Right lobe of liver (tissue), 6 donors: ENCODE measurements around the gene CRYBG3. TPM values are rescaled to one million over a fixed set of nuclear protein-coding genes. Genes with fewer than 3 reads are reported as not detected.

Experiments used
- ATAC-seq, 4 donors: fragments of 200-7000 bp; cut with Tn5 transposase; one replicate each; pipeline ENCODE4 v1.9.1; 2020; ENCODE audit warnings: mild to moderate bottlenecking in 4 of 4, moderate library complexity in 4 of 4
- DNase-seq, 3 donors: peaks; one replicate each; pipeline ENCODE4 v3.0.0-alpha.2; 2020
- H3K27ac ChIP-seq, 3 donors: fragments of 200-600 bp; one replicate each; pipeline ENCODE4 v1.8.0; 2022
- H3K27me3 ChIP-seq, 2 donors: fragments of 200-600 bp; one replicate each; pipeline ENCODE4 v1.8.0; 2022
- H3K36me3 ChIP-seq, 4 donors: fragments of 200-600 bp; sonication (generic) in 1 of 4; one replicate each; pipeline versions ENCODE4 v1.5.1 to v1.8.0; 2017 to 2022; ENCODE audit warnings: control low read depth in 1 of 4
- H3K4me1 ChIP-seq, 4 donors: fragments of 200-600 bp; sonication (generic) in 1 of 4; one replicate each; pipeline versions ENCODE4 v1.5.1 to v1.8.0; 2017 to 2022; ENCODE audit warnings: control low read depth in 1 of 4
- H3K4me3 ChIP-seq, 3 donors: fragments of 200-600 bp; one replicate each; pipeline ENCODE4 v1.8.0; 2022
- H3K9me3 ChIP-seq, 4 donors: fragments of 200-600 bp; sonication (generic) in 1 of 4; one replicate each; pipeline versions ENCODE4 v1.5.1 to v1.8.0; 2017 to 2022; ENCODE audit warnings: control low read depth in 1 of 4
- CTCF ChIP-seq, 4 donors: fragments of 200-600 bp in 3 of 4; fragments of 450-650 bp in 1 of 4; IDR thresholded peaks; one replicate each; pipeline versions ENCODE4 v1.5.1 to v1.8.0; 2016 to 2022; ENCODE audit warnings: antibody characterized with exemption in 4 of 4, mild to moderate bottlenecking in 2 of 4
- POLR2A ChIP-seq: fragments of 450-650 bp; IDR thresholded peaks from one replicate; pipeline ENCODE4 v1.6.1; 2017; ENCODE audit warnings: antibody characterized with exemption, mild to moderate bottlenecking
- WGBS: methylation state at CpG from one replicate; pipeline ENCODE4 v1.1.6; 2018; ENCODE audit warnings: low coverage, low lambda C conversion rate; ENCODE audit not compliant: insufficient coverage; ENCODE audit errors: missing lambda C conversion rate; 5-methylcytosine and 5-hydroxymethylcytosine counted together
- intact Hi-C, 2 donors: fragments of 100-400 bp; cut with DNase I; formaldehyde crosslinking; loops; one replicate each; pipeline versions ENCODE4 v1.11.2 to v1.14.1; 2022
- long read RNA-seq: library from polyadenylated mRNA; unstranded; transcript quantifications from one replicate; pipeline ENCODE4 v2.0.0, GENCODE V29; 2019
- total RNA-seq, 6 experiments: library from RNA; depleted of rRNA in 2 of 6; stranded (reverse); fragments of >200 nt in 2 of 6; fragmentation: NEBNext Ultra II Directional in 3 of 6; extraction: Animal tissue kit (Norgen Biotek cat#: 25700) in 3 of 6; gene quantifications; one replicate each; pipeline versions ENCODE4 v1.1.0 to v1.2.4, GENCODE V29; 2016 to 2023
- donor health status: DM: no; HTN: yes; CAD: no.
- donor health status: DM: no; HTN: no; CAD: no.
- donor health status: DM: no; HTN: no; CAD: no.
- donor health status: DM: no; HTN: yes; CAD: no.
- donor health status: DM: no; HTN: yes; CAD: no.

CRYBG3 gene
- 10 to 100 TPM in 1 of 6 experiments, 1 to 10 TPM in 5; 4.7 to 10.2 (median 5.0) TPM for total RNA-seq
- long read RNA-seq, partial matches to known transcripts, result 1 of 1 reads
- long read RNA-seq, other reads (novel, unspliced or antisense), result 0 of 1 reads

- intact Hi-C loops, result no loop called here
- peak; percentile 80 for TF ChIP-seq POLR2A
- peak in 3 of 4 donors; percentile 35 to 38 (median 38) for TF ChIP-seq CTCF (IDR thresholded peaks at IDR 0.05)
- Histone ChIP-seq H3K4me1 (no peaks in the 10 kb centered on the region), H3K27ac (peak within 1 kb of the TSS; percentile 73 to 88 (median 78)), H3K27me3 (no peaks in the 10 kb centered on the region), H3K4me3 (peak within 1 kb of the TSS; percentile 83 to 95 (median 86)), H3K9me3 (no peaks in the 10 kb centered on the region), H3K36me3 (no peaks in the 10 kb centered on the region)
- whole genome bisulfite sequencing, result 0% methylated on average over 21 of the region's 66 CpGs
- DNase-seq (peak; percentile 87 to 92 (median 90)), ATAC-seq (peak; percentile 97 to 99 (median 98))
These were observed at the start of gene CRYBG3 for GRCh38 chr3:97821774-97822358. Gene CRYBG3, plus strand, starts transcription at chr3:97822011. Its CDS starts 196 bp downstream, at chr3:97822207.

GRCh38 chr3:97772926-97773325 is 48.9 kb upstream of the CRYBG3 start:
- Histone ChIP-seq H3K27me3 (no peaks in the 10 kb centered on the region), H3K36me3 (no peaks in the 10 kb centered on the region), H3K9me3 (no peaks in the 10 kb centered on the region), H3K4me1 (no peaks in the 10 kb centered on the region), H3K4me3 (no peak overlapping the region), H3K27ac (no peak overlapping the region)
- DNase-seq, result no peak
- 92% methylated on average over 3 of the region's 3 CpGs for WGBS
- intact Hi-C loops, result no loop called here
- TF ChIP-seq POLR2A (no peak), CTCF (IDR thresholded peaks at IDR 0.05) (no peak)
- ATAC-seq, result no peak

- H3K9me3 ChIP-seq, result no peaks in the 10 kb centered on the region
- no peak for TF ChIP-seq POLR2A
- no peak for TF ChIP-seq CTCF (IDR thresholded peaks at IDR 0.05)
These were observed 43.7 kb upstream of the CRYBG3 start for GRCh38 chr3:97778152-97778551.

GRCh38 chr3:97793420-97794019 is 28.3 kb upstream of the CRYBG3 start:
- no peak overlapping the region for H3K27ac ChIP-seq
- no peak for TF ChIP-seq POLR2A
- TF ChIP-seq CTCF (IDR thresholded peaks at IDR 0.05), result peak; percentile 82 to 86 (median 82)
- H3K36me3 ChIP-seq, result no peaks in the 10 kb centered on the region
- no peak overlapping the region for H3K4me3 ChIP-seq
- no peaks in the 10 kb centered on the region for H3K4me1 ChIP-seq
- no peaks in the 10 kb centered on the region for H3K9me3 ChIP-seq
- DNase-seq, result no peak
- H3K27me3 ChIP-seq, result no peaks in the 10 kb centered on the region
- ATAC-seq, result peak; percentile 76 to 87 (median 81)
- intact Hi-C loops, result loop anchor here (5.0 kb wide), 1 partner anchor 229 kb away; no protein-coding TSS in a partner anchor

More at GRCh38 chr3:97778152-97778551, 43.7 kb upstream of the CRYBG3 start:
- intact Hi-C loops, result no loop called here
- no peaks in the 10 kb centered on the region for H3K4me1 ChIP-seq
- no peak overlapping the region for H3K27ac ChIP-seq
- H3K27me3 ChIP-seq, result no peaks in the 10 kb centered on the region
- ATAC-seq (no peak), DNase-seq (no peak)
- no peak overlapping the region for H3K4me3 ChIP-seq
- no peaks in the 10 kb centered on the region for H3K36me3 ChIP-seq
